H1 (cell line): ENCODE data around the gene CCDC24.

Source experiments
- CEBPB ChIP-seq: IDR thresholded peaks from 2 replicates; pipeline ENCODE4 v1.6.1; 2012; ENCODE audit warnings: low read depth, low read length
- EP300 ChIP-seq, 2 experiments: IDR thresholded peaks; 1 replicate in 1 of 2; 2 replicates in 1 of 2; pipeline ENCODE4 v1.6.1; 2011 to 2012; ENCODE audit warnings: low read depth in 2 of 2, low read length in 2 of 2, mild to moderate bottlenecking in 2 of 2, borderline replicate concordance in 1 of 2, inconsistent platforms in 1 of 2, moderate library complexity in 1 of 2
- POLR2AphosphoS5 ChIP-seq: IDR thresholded peaks from 2 replicates; pipeline ENCODE4 v1.6.1; 2011; ENCODE audit warnings: low read depth, low read length
- SP1 ChIP-seq: IDR thresholded peaks from 2 replicates; pipeline ENCODE4 v1.6.1; 2011; ENCODE audit warnings: low read depth, low read length

- TF ChIP-seq EP300 (IDR thresholded peaks at IDR 0.05; ENCODE audit: borderline replicate concordance in 1 of 2, low read depth in 2 of 2, low read length in 2 of 2) (no peak), SP1 (no peak), CEBPB (no peak), POLR2AphosphoS5 (no peak)
Measured at GRCh38 chr1:44016890-44017400, 25.5 kb downstream of the CCDC24 start.
